Esophagus muscularis mucosa (tissue), 3 donors: Measurements from ENCODE around the gene ITGA8.

Experiments
- CTCF ChIP-seq, 3 experiments: fragments of 200-600 bp in 2 of 3; fragments of 450-650 bp in 1 of 3; sonication (generic) in 2 of 3; IDR thresholded peaks; one replicate each; pipeline ENCODE4 v1.5.1; 2017 to 2019; ENCODE audit warnings: antibody characterized with exemption in 3 of 3, mild to moderate bottlenecking in 2 of 3, moderate library complexity in 1 of 3
- POLR2A ChIP-seq: fragments of 450-650 bp; IDR thresholded peaks from one replicate; pipeline ENCODE4 v1.6.1; 2017; ENCODE audit warnings: antibody characterized with exemption, moderate library complexity, mild to moderate bottlenecking, low read depth
- POLR2AphosphoS5 ChIP-seq, 2 donors: sonication (generic); formaldehyde crosslinking; IDR thresholded peaks; one replicate each; pipeline ENCODE4 v1.6.1; 2017; ENCODE audit warnings: antibody characterized with exemption in 2 of 2

DNA sequence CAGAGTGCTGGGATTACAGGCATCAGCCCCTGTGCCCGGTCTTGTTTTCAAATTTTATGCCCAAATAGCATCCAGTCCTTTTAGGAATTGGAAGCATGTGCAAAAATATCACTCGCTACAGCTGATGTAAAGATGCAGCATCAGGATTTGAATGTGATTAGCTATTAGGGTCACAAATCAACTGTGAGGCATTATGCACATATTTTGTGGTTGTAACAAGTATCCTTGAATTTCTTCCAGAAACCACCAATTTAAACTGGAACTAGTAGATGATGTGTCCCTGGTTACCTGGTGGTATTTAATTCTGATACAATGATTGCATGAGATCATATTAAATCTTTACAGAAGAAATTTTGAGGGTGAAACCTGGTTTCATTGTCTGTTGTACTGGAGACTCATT lies 41.0 kb upstream of the ITGA8 start:
- TF ChIP-seq POLR2A (no peak), CTCF (IDR thresholded peaks at IDR 0.05) (no peak), POLR2AphosphoS5 (IDR thresholded peaks at IDR 0.05) (no peak)
